K562 (cell line): ENCODE data around the gene LGI4. TPM values are rescaled to one million over a fixed set of nuclear protein-coding genes. Genes with fewer than 3 reads are reported as not detected.

Experiments
- CBX3 ChIP-seq, 2 experiments: IDR thresholded peaks; 1 replicate in 1 of 2; 2 replicates in 1 of 2; pipeline ENCODE4 v1.6.1; 2012; ENCODE audit warnings: inconsistent platforms in 2 of 2, low read length in 2 of 2, borderline replicate concordance in 1 of 2, control low read depth in 1 of 2
- GTF2B ChIP-seq: IDR thresholded peaks from 2 replicates; pipeline ENCODE4 v1.6.1; 2011; ENCODE audit not compliant: insufficient read length; ENCODE audit errors: extremely low read depth
- HNRNPL ChIP-seq: fragments of 200-400 bp; formaldehyde crosslinking; IDR thresholded peaks from 2 replicates; pipeline ENCODE4 v1.6.1; 2017; ENCODE audit warnings: low read depth, mild to moderate bottlenecking, low read length
- KLF10 ChIP-seq: fragments of 250-450 bp; sonication (Bioruptor Pico); IDR thresholded peaks from 2 replicates; pipeline ENCODE4 v1.6.1; 2021; ENCODE audit warnings: matching md5 sums
- KLF13 ChIP-seq: fragments of 450-650 bp; IDR thresholded peaks from 2 replicates; pipeline ENCODE4 v1.6.1; 2016; ENCODE audit warnings: missing genetic modification characterization, low read depth, mild to moderate bottlenecking, missing compliant biosample characterization, moderate library complexity, borderline replicate concordance
- L3MBTL2 ChIP-seq: fragments of 450-650 bp; IDR thresholded peaks from 2 replicates; pipeline ENCODE4 v1.6.1; 2016; ENCODE audit warnings: mild to moderate bottlenecking, moderate library complexity
- MCM2 ChIP-seq: fragments of 450-650 bp; IDR thresholded peaks from 2 replicates; pipeline ENCODE4 v1.6.1; 2017; ENCODE audit warnings: low read depth, mild to moderate bottlenecking
- MNT ChIP-seq, 2 experiments: fragments of 450-650 bp; conservative IDR thresholded peaks; 2 replicates each; pipeline ENCODE4 v1.6.1; 2017; ENCODE audit warnings: mild to moderate bottlenecking in 2 of 2, moderate library complexity in 2 of 2
- NEUROD1 ChIP-seq: fragments of 150-350 bp; IDR thresholded peaks from 2 replicates; pipeline ENCODE4 v1.6.1; 2014; ENCODE audit warnings: borderline replicate concordance, low read length, low read depth; ENCODE audit not compliant: partially characterized antibody
- NR3C1 ChIP-seq: sonication (generic); formaldehyde crosslinking; IDR thresholded peaks from 2 replicates; pipeline ENCODE4 v1.8.1; 2022; ENCODE audit warnings: missing genetic modification reagents
- POLR2AphosphoS5 ChIP-seq: IDR thresholded peaks from 2 replicates; pipeline ENCODE4 v1.6.1; 2011; ENCODE audit warnings: mild to moderate bottlenecking, low read depth, low read length, moderate library complexity; ENCODE audit not compliant: control insufficient read depth, insufficient read depth
- RBBP5 ChIP-seq: fragments of 200-600 bp; sonication (generic); IDR thresholded peaks from 2 replicates; pipeline ENCODE4 v1.6.1; 2012; ENCODE audit warnings: borderline replicate concordance, mild to moderate bottlenecking, low read length, control low read depth, inconsistent platforms; ENCODE audit not compliant: insufficient read depth, poor library complexity, severe bottlenecking
- SMARCE1 ChIP-seq: fragments of 450-650 bp; IDR thresholded peaks from 2 replicates; pipeline ENCODE4 v1.7.1; 2016; ENCODE audit warnings: mild to moderate bottlenecking
- SRSF3 ChIP-seq: fragments of 200-400 bp; formaldehyde crosslinking; IDR thresholded peaks from 2 replicates; pipeline ENCODE4 v1.6.1; 2016; ENCODE audit warnings: mild to moderate bottlenecking, low read length, moderate library complexity; ENCODE audit not compliant: insufficient read depth
- TEAD1 ChIP-seq, 2 experiments: fragments of 450-650 bp in 1 of 2; sonication (generic) in 1 of 2; formaldehyde crosslinking; IDR thresholded peaks; 2 replicates each; pipeline versions ENCODE4 v1.4.0 to v1.8.0; 2020 to 2022; ENCODE audit warnings: mild to moderate bottlenecking in 2 of 2, missing genetic modification reagents in 1 of 2
- TSC22D4 ChIP-seq: fragments of 450-650 bp; IDR thresholded peaks from 2 replicates; pipeline ENCODE4 v1.6.1; 2016; ENCODE audit warnings: missing genetic modification characterization, missing biosample characterization, control low read depth
- ZC3H4 ChIP-seq: sonication (generic); formaldehyde crosslinking; IDR thresholded peaks from 2 replicates; pipeline ENCODE4 v1.9.0; 2021; ENCODE audit warnings: missing genetic modification reagents, borderline replicate concordance
- ZNF253 ChIP-seq: fragments of 250-450 bp; sonication (Bioruptor Pico); conservative IDR thresholded peaks from 2 replicates; pipeline ENCODE4 v1.6.1; 2021; ENCODE audit warnings: mild to moderate bottlenecking
- ZNF445 ChIP-seq: fragments of 250-450 bp; sonication (Bioruptor Pico); IDR thresholded peaks from 2 replicates; pipeline ENCODE4 v1.4.0; 2020; ENCODE audit warnings: low read depth, mild to moderate bottlenecking, moderate library complexity
- polyA plus RNA-seq, 8 experiments: library from polyadenylated mRNA; depleted of rRNA in 4 of 8; stranded (reverse) in 5 of 8; unstranded in 3 of 8; fragments of >200 nt; fragmentation: Nextera tagmentation in 2 of 8; fragmentation: Illumina TruSeq in 1 of 8; extraction: Ambion mirVana in 2 of 8; extraction: Trizol in 1 of 8; gene quantifications; 2 replicates each; pipeline versions ENCODE4 v1.2.1 to v1.2.3, GENCODE V29; 2011 to 2014; ENCODE audit warnings: inconsistent platforms in 1 of 8, missing spikeins in 1 of 8
- total RNA-seq, 7 experiments: library from RNA; depleted of rRNA in 6 of 7; stranded (reverse); fragments of >200 nt in 6 of 7; fragmentation: Illumina TruSeq in 2 of 7; extraction: Trizol in 2 of 7; gene quantifications; 2 replicates each; pipeline versions ENCODE4 v1.2.1 to v1.2.3, GENCODE V29; 2011 to 2021; ENCODE audit warnings: low replicate concordance in 1 of 7
- TF ChIP-seq, protein P1 (sequence below): sonication (generic); formaldehyde crosslinking; IDR thresholded peaks from 2 replicates; pipeline ENCODE4 v1.8.1; 2022; ENCODE audit warnings: missing genetic modification reagents
- TF ChIP-seq, protein P2 (sequence below): IDR thresholded peaks from 2 replicates; pipeline ENCODE4 v1.6.1; 2016; ENCODE audit warnings: missing genetic modification characterization, missing compliant biosample characterization
- TF ChIP-seq, protein P3 (sequence below): sonication (generic); formaldehyde crosslinking; IDR thresholded peaks from 2 replicates; pipeline ENCODE4 v1.9.0; 2022; ENCODE audit warnings: mild to moderate bottlenecking, missing genetic modification reagents

The LGI4 gene
- total and polyA plus RNA-seq, 9 of the 15 experiments (the other 6 are each of a cell fraction or from before 2014, with no cell fraction given) = 0.14 to 0.30 (median 0.24) TPM; not detected in 4

- TF ChIP-seq SRSF3 (no peak), KLF13 (tag) (0 out of 2 replicates have a peak, but pooled peaks have one; percentile 51), ZC3H4 (CRISPR knock-in tag) (no peak), TSC22D4 (no peak), GTF2B (no peak), KLF10 (CRISPR knock-in tag) (peak; percentile 81; the same call in 1 of the 2 replicates), MCM2 (no peak), HNRNPL (no peak), ZNF253 (CRISPR knock-in tag) (no peak), ZNF445 (CRISPR knock-in tag) (peak; percentile 78), CBX3 (IDR thresholded peaks at IDR 0.05; ENCODE audit: borderline replicate concordance in 1 of 2, low read length in 2 of 2) (no peak), MNT (conservative IDR thresholded peaks at IDR 0.05) (no peak), TEAD1 (CRISPR knock-in tag; IDR thresholded peaks at IDR 0.05) (peak in 1 of 2 experiments; percentile 86; a peak in 2 of 4 replicates), SMARCE1 (no peak), NEUROD1 (no peak), L3MBTL2 (no peak), NR3C1 (CRISPR knock-in tag) (no peak), POLR2AphosphoS5 (no peak), RBBP5 (no peak)
- TF ChIP-seq, protein P1, sequence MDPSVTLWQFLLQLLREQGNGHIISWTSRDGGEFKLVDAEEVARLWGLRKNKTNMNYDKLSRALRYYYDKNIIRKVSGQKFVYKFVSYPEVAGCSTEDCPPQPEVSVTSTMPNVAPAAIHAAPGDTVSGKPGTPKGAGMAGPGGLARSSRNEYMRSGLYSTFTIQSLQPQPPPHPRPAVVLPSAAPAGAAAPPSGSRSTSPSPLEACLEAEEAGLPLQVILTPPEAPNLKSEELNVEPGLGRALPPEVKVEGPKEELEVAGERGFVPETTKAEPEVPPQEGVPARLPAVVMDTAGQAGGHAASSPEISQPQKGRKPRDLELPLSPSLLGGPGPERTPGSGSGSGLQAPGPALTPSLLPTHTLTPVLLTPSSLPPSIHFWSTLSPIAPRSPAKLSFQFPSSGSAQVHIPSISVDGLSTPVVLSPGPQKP (CRISPR knock-in tag) = no peak
- TF ChIP-seq, protein P2, sequence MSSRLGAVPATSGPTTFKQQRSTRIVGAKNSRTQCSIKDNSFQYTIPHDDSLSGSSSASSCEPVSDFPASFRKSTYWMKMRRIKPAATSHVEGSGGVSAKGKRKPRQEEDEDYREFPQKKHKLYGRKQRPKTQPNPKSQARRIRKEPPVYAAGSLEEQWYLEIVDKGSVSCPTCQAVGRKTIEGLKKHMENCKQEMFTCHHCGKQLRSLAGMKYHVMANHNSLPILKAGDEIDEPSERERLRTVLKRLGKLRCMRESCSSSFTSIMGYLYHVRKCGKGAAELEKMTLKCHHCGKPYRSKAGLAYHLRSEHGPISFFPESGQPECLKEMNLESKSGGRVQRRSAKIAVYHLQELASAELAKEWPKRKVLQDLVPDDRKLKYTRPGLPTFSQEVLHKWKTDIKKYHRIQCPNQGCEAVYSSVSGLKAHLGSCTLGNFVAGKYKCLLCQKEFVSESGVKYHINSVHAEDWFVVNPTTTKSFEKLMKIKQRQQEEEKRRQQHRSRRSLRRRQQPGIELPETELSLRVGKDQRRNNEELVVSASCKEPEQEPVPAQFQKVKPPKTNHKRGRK (tag) = no peak
- TF ChIP-seq, protein P3, sequence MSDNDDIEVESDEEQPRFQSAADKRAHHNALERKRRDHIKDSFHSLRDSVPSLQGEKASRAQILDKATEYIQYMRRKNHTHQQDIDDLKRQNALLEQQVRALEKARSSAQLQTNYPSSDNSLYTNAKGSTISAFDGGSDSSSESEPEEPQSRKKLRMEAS (CRISPR knock-in tag) = no peak
Observed at GRCh38 chr19:35165200-35166058, 30.6 kb upstream of the LGI4 start (continued).
